ENCODE data around the gene KCTD16. TPM values are rescaled to one million over a fixed set of nuclear protein-coding genes. Genes with fewer than 3 reads are reported as not detected.

Gene KCTD16
- total RNA-seq, 6 experiments from 2014 or later, result 1.5 to 3.6 (median 3.0) TPM

- DNase-seq, result peak; percentile 90
- H3K4me3 Mint-ChIP-seq, result peak overlapping the region; percentile 66
- H3K9me3 Mint-ChIP-seq, result no peaks in the 10 kb centered on the region
- H3K36me3 Mint-ChIP-seq (ENCODE audit: low read depth), result no peaks in the 10 kb centered on the region
- TF ChIP-seq CTCF (IDR thresholded peaks at IDR 0.05), result no peak
- peaks cover 95% of the 10 kb centered on the region for H3K4me1 Mint-ChIP-seq (ENCODE audit: low read depth)
- peak overlapping the region; percentile 76 for H3K27ac Mint-ChIP-seq
- H3K27me3 Mint-ChIP-seq (ENCODE audit: insufficient read depth), result no peaks in the 10 kb centered on the region
These were observed 313.6 kb downstream of the KCTD16 start for GRCh38 chr5:144484124-144484897.

- no peaks in the 10 kb centered on the region for H3K27me3 Mint-ChIP-seq (ENCODE audit: insufficient read depth)
- no peak for TF ChIP-seq CTCF (IDR thresholded peaks at IDR 0.05)
- peaks cover 4% of the 10 kb centered on the region for H3K36me3 Mint-ChIP-seq (ENCODE audit: low read depth)
- no peaks in the 10 kb centered on the region for H3K9me3 Mint-ChIP-seq
- H3K4me1 Mint-ChIP-seq (ENCODE audit: low read depth), result peaks cover 83% of the 10 kb centered on the region
- H3K27ac Mint-ChIP-seq, result no peak overlapping the region
- H3K4me3 Mint-ChIP-seq, result no peak overlapping the region; the same call in 1 of the 2 replicates
- DNase-seq, result no peak
These were observed 314.9 kb downstream of the KCTD16 start for GRCh38 chr5:144485540-144485939.

GRCh38 chr5:144487207-144487606, 316.5 kb downstream of the KCTD16 start:
- H3K4me3 Mint-ChIP-seq, result peak overlapping the region; percentile 14; the same call in 1 of the 2 replicates
- no peaks in the 10 kb centered on the region for H3K9me3 Mint-ChIP-seq
- TF ChIP-seq CTCF (IDR thresholded peaks at IDR 0.05), result peak; percentile 45
- H3K4me1 Mint-ChIP-seq (ENCODE audit: low read depth), result peaks cover 81% of the 10 kb centered on the region
- 0 out of 2 replicates have a peak overlapping the region, but pooled peaks have one; percentile 2 for H3K27ac Mint-ChIP-seq
- H3K27me3 Mint-ChIP-seq (ENCODE audit: insufficient read depth), result no peaks in the 10 kb centered on the region; the same call in 1 of the 2 replicates
- no peak for DNase-seq
- peaks cover 4% of the 10 kb centered on the region for H3K36me3 Mint-ChIP-seq (ENCODE audit: low read depth)

- peak overlapping the region; percentile 14; the same call in 1 of the 2 replicates for H3K4me3 Mint-ChIP-seq
- peak overlapping the region; percentile 19; the same call in 1 of the 2 replicates for H3K27ac Mint-ChIP-seq
- TF ChIP-seq CTCF (IDR thresholded peaks at IDR 0.05), result no peak
- DNase-seq, result peak; percentile 25
- H3K27me3 Mint-ChIP-seq (ENCODE audit: insufficient read depth), result no peaks in the 10 kb centered on the region; the same call in 1 of the 2 replicates
- H3K9me3 Mint-ChIP-seq, result no peaks in the 10 kb centered on the region
- H3K4me1 Mint-ChIP-seq (ENCODE audit: low read depth), result peaks cover 76% of the 10 kb centered on the region
- H3K36me3 Mint-ChIP-seq (ENCODE audit: low read depth), result peaks cover 4% of the 10 kb centered on the region
These were observed 317.1 kb downstream of the KCTD16 start for GRCh38 chr5:144487761-144488160.

GRCh38 chr5:144503123-144503522, 332.4 kb downstream of the KCTD16 start:
- Mint-ChIP-seq H3K4me1 (ENCODE audit: low read depth) (peaks cover 43% of the 10 kb centered on the region), H3K4me3 (peak overlapping the region; percentile 78), H3K27ac (peak overlapping the region; percentile 52; the same call in 1 of the 2 replicates), H3K27me3 (ENCODE audit: insufficient read depth) (peaks cover 2% of the 10 kb centered on the region; the same call in 1 of the 2 replicates), H3K36me3 (ENCODE audit: low read depth) (peaks cover 3% of the 10 kb centered on the region; the same call in 1 of the 2 replicates), H3K9me3 (no peaks in the 10 kb centered on the region)
- no peak for TF ChIP-seq CTCF (IDR thresholded peaks at IDR 0.05)
- no peak for DNase-seq
